K562 (cell line): ENCODE measurements around the gene RASL12. TPM values are rescaled to one million over a fixed set of nuclear protein-coding genes. Genes with fewer than 3 reads are reported as not detected.
"Not testable (repeated sequence)": the region's sequence is repeated elsewhere in the genome, so short reads cannot be mapped to it uniquely, and the experiment has no call there.

Experiments
- ATAC-seq: fragments of 200-7000 bp; cut with Tn5 transposase; 3 replicates; pipeline ENCODE4 v1.9.1; 2020; ENCODE audit warnings: moderate library complexity
- BruUV-seq: library from RNA; stranded (reverse); fragments of 400-500 nt; replicated peaks from 2 replicates; lab custom pipeline; 2021; lab: Mats Ljungman, UMichigan
- CTCF ChIA-PET: fragments of 300-600 bp; formaldehyde crosslinking; extraction: SDS; loops from one replicate; lab custom pipeline; 2021; ENCODE audit warnings: low intra/inter-chr PET ratio; lab: Yijun Ruan, JAX
- POLR2A ChIA-PET: fragments of 300-600, 350-650 bp; sonication (Branson Sonifier 250); formaldehyde crosslinking; extraction: SDS; loops from one replicate; lab custom pipeline; 2021; ENCODE audit warnings: antibody characterized with exemption, inconsistent platforms; lab: Yijun Ruan, JAX
- DNase-seq, 4 experiments: peaks; one replicate each; pipeline versions ENCODE4 v3.0.0 to v3.0.0-alpha.2; 2011 to 2018; ENCODE audit warnings: low spot score in 3 of 4, mixed read lengths in 3 of 4; ENCODE audit errors: extremely low read depth in 1 of 4
- FAIRE-seq: peaks from 2 replicates; lab custom pipeline; 2011; peaks lifted over from hg19 to GRCh38; lab: Jason Lieb, UNC
- H2AFZ ChIP-seq: 2 replicates; pipeline ENCODE4 v1.6.0; 2011; ENCODE audit warnings: low read depth, low read length, control low read depth, inconsistent platforms
- H3K27ac ChIP-seq: fragments of 200-600 bp; 3 replicates; pipeline ENCODE4 v1.8.0; 2011; ENCODE audit warnings: low read depth, mild to moderate bottlenecking, control low read depth, inconsistent platforms, low read length, moderate library complexity, mixed read lengths; ENCODE audit errors: extremely low read depth
- H3K27me3 ChIP-seq, 2 experiments: fragments of 300-600 bp in 1 of 2; 2 replicates in 1 of 2; 3 replicates in 1 of 2; pipeline versions ENCODE4 v1.6.0 to v1.8.0; 2011; ENCODE audit warnings: inconsistent platforms in 2 of 2, low read length in 2 of 2, mild to moderate bottlenecking in 1 of 2, mixed read lengths in 1 of 2, moderate library complexity in 1 of 2; ENCODE audit not compliant: control insufficient read depth in 2 of 2, insufficient read depth in 2 of 2
- H3K36me3 ChIP-seq: fragments of 300-600 bp; 3 replicates; pipeline ENCODE4 v1.8.0; 2011; ENCODE audit warnings: mild to moderate bottlenecking, low read length, inconsistent platforms; ENCODE audit not compliant: control insufficient read depth, insufficient read depth
- H3K4me1 ChIP-seq, 2 experiments: fragments of 200-600 bp in 1 of 2; replicated peaks in 1 of 2; 2 replicates in 1 of 2; 3 replicates in 1 of 2; pipeline versions ENCODE4 v1.5.1 to v1.8.0; 2011; ENCODE audit warnings: inconsistent platforms in 2 of 2, low read length in 2 of 2, mild to moderate bottlenecking in 1 of 2, mixed read lengths in 1 of 2, moderate library complexity in 1 of 2; ENCODE audit not compliant: control insufficient read depth in 2 of 2, insufficient read depth in 2 of 2
- H3K4me2 ChIP-seq: 2 replicates; pipeline ENCODE4 v1.6.1; 2011; ENCODE audit warnings: low read length, control low read depth, inconsistent platforms, mixed read lengths; ENCODE audit not compliant: insufficient read depth
- H3K4me3 ChIP-seq: fragments of 200-600 bp; sonication (generic), shearing (Covaris generic); 2 replicates; pipeline ENCODE4 v1.5.1; 2016; ENCODE audit warnings: control low read depth, inconsistent platforms
- H3K79me2 ChIP-seq: fragments of 200-600 bp; 3 replicates; pipeline ENCODE4 v1.8.0; 2011; ENCODE audit warnings: low read length, inconsistent platforms; ENCODE audit not compliant: control insufficient read depth, insufficient read depth
- H3K9ac ChIP-seq, 2 experiments: 2 replicates each; pipeline versions ENCODE4 v1.6.0 to v1.6.1; 2011; ENCODE audit warnings: low read depth in 2 of 2, low read length in 2 of 2, control low read depth in 1 of 2, inconsistent platforms in 1 of 2, mild to moderate bottlenecking in 1 of 2, mixed read lengths in 1 of 2; ENCODE audit not compliant: insufficient read depth in 1 of 2
- H3K9me1 ChIP-seq: one replicate; pipeline ENCODE4 v1.6.0; 2011; ENCODE audit warnings: inconsistent platforms, mild to moderate bottlenecking, low read length, moderate library complexity; ENCODE audit not compliant: control insufficient read depth, insufficient read depth
- H3K9me3 ChIP-seq: replicated peaks from 2 replicates; pipeline ENCODE4 v1.5.1; 2011; ENCODE audit warnings: low read depth, low read length, inconsistent platforms; ENCODE audit not compliant: control insufficient read depth, insufficient read depth
- H4K20me1 ChIP-seq: replicated peaks from 2 replicates; pipeline ENCODE4 v1.6.1; 2011; ENCODE audit warnings: low read length, inconsistent platforms, mixed read lengths; ENCODE audit not compliant: control insufficient read depth, insufficient read depth
- CREM ChIP-seq: IDR thresholded peaks from 2 replicates; pipeline ENCODE4 v1.6.1; 2014; ENCODE audit warnings: antibody characterized with exemption, low read depth
- EGR1 ChIP-seq: fragments of 450-650 bp; conservative IDR thresholded peaks from 2 replicates; pipeline ENCODE4 v1.6.1; 2017; ENCODE audit warnings: mild to moderate bottlenecking
- FOSL1 ChIP-seq: fragments of 200-800 bp; sonication (Bioruptor generic); conservative IDR thresholded peaks from 2 replicates; pipeline ENCODE4 v1.6.1; 2016; ENCODE audit warnings: missing genetic modification characterization, missing compliant biosample characterization
- RAD51 ChIP-seq: fragments of 450-650 bp; IDR thresholded peaks from 2 replicates; pipeline ENCODE4 v1.7.1; 2016; ENCODE audit warnings: low read depth, mild to moderate bottlenecking, borderline replicate concordance
- WGBS: fragments of 100-300 bp; shearing (Covaris generic); methylation state at CpG from one replicate; pipeline ENCODE4 v1.1.6; 2016; ENCODE audit warnings: low coverage, mixed read lengths; ENCODE audit not compliant: insufficient coverage; ENCODE audit errors: missing lambda C conversion rate; 5-methylcytosine and 5-hydroxymethylcytosine counted together
- in situ Hi-C: fragments of 300-500 bp; cut with MboI; formaldehyde crosslinking; loops from 4 replicates; pipeline ENCODE4 v1.15.0; 2018; ENCODE audit warnings: inconsistent platforms, mixed read lengths
- intact Hi-C: fragments of 100-400 bp; cut with micrococcal nuclease; formaldehyde crosslinking; loops from 2 replicates; pipeline ENCODE4 v1.14.2; 2022
- polyA plus RNA-seq, 8 experiments: library from polyadenylated mRNA; depleted of rRNA in 4 of 8; stranded (reverse) in 5 of 8; unstranded in 3 of 8; fragments of >200 nt; fragmentation: Nextera tagmentation in 2 of 8; fragmentation: Illumina TruSeq in 1 of 8; extraction: Ambion mirVana in 2 of 8; extraction: Trizol in 1 of 8; gene quantifications; 2 replicates each; pipeline versions ENCODE4 v1.2.1 to v1.2.3, GENCODE V29; 2011 to 2014; ENCODE audit warnings: inconsistent platforms in 1 of 8, missing spikeins in 1 of 8
- total RNA-seq, 7 experiments: library from RNA; depleted of rRNA in 6 of 7; stranded (reverse); fragments of >200 nt in 6 of 7; fragmentation: Illumina TruSeq in 2 of 7; extraction: Trizol in 2 of 7; gene quantifications; 2 replicates each; pipeline versions ENCODE4 v1.2.1 to v1.2.3, GENCODE V29; 2011 to 2021; ENCODE audit warnings: low replicate concordance in 1 of 7
- TF ChIP-seq, protein P1 (sequence below): fragments of 450-650 bp; formaldehyde crosslinking; IDR thresholded peaks from 2 replicates; pipeline ENCODE4 v1.4.0; 2020; ENCODE audit warnings: mild to moderate bottlenecking, mixed read lengths
- TF ChIP-seq, protein P2 (sequence below), 2 experiments: fragments of 450-650 bp in 1 of 2; sonication (generic) in 1 of 2; formaldehyde crosslinking in 1 of 2; IDR thresholded peaks in 1 of 2; conservative IDR thresholded peaks in 1 of 2; 2 replicates each; pipeline versions ENCODE4 v1.6.1 to v1.8.1; 2016 to 2023; ENCODE audit warnings: mild to moderate bottlenecking in 2 of 2, moderate library complexity in 2 of 2, inconsistent platforms in 1 of 2, missing genetic modification reagents in 1 of 2

RASL12 gene
- total and polyA plus RNA-seq, 9 of the 15 experiments (the other 6 are each of a cell fraction or from before 2014, with no cell fraction given): not detected

DNA sequence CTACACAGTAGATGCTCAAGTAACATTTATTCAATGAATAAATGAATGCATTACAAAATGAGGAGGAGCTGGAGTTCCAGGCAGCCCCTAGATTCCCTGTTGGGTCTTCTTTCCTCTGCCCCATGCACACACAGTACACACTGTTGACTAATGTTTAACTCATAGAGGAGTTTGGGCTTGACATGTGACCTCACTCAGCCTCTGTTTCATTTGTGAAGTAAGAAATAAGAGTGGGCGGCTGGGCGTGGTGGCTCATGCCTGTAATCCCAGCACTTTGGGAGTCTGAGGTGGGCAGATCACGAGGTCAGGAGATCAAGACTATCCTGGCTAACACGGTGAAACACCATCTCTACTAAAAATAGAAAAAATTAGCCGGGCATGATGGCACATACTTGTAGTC, 23.6 kb downstream of the RASL12 start:
- not testable (repeated sequence) for H4K20me1 ChIP-seq, ATAC-seq
- TF ChIP-seq CREM: peak; percentile 38
- TF ChIP-seq EGR1: peak; percentile 88
- TF ChIP-seq RAD51: 0 out of 2 replicates have a peak, but pooled peaks have one; percentile 16
- TF ChIP-seq FOSL1 (tag): 0 out of 2 replicates have a peak, but pooled peaks have one; percentile 21
- TF ChIP-seq, protein P1, sequence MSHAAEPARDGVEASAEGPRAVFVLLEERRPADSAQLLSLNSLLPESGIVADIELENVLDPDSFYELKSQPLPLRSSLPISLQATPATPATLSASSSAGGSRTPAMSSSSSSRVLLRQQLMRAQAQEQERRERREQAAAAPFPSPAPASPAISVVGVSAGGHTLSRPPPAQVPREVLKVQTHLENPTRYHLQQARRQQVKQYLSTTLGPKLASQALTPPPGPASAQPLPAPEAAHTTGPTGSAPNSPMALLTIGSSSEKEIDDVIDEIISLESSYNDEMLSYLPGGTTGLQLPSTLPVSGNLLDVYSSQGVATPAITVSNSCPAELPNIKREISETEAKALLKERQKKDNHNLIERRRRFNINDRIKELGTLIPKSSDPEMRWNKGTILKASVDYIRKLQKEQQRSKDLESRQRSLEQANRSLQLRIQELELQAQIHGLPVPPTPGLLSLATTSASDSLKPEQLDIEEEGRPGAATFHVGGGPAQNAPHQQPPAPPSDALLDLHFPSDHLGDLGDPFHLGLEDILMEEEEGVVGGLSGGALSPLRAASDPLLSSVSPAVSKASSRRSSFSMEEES (CRISPR knock-in tag): 0 out of 2 replicates have a peak, but pooled peaks have one; percentile 22
- TF ChIP-seq, protein P2, sequence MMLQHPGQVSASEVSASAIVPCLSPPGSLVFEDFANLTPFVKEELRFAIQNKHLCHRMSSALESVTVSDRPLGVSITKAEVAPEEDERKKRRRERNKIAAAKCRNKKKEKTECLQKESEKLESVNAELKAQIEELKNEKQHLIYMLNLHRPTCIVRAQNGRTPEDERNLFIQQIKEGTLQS (IDR thresholded peaks at IDR 0.05): 0 out of 2 replicates have a peak, but pooled peaks have one; percentile 9
- TF ChIP-seq, protein P2 (CRISPR knock-in tag; conservative IDR thresholded peaks at IDR 0.05): not testable (repeated sequence)
- TF ChIP-seq, all 486 proteins: peak for 6; not testable (repeated sequence) for 480
- H3K4me1 ChIP-seq, H2AFZ ChIP-seq, H3K4me2 ChIP-seq, H3K9me1 ChIP-seq, H3K36me3 ChIP-seq, H3K79me2 ChIP-seq, H3K9me3 ChIP-seq, H3K27me3 ChIP-seq, H3K9ac ChIP-seq, intact Hi-C loops, H3K27ac ChIP-seq, CTCF ChIA-PET, in situ Hi-C loops, BruUV-seq, H3K4me3 ChIP-seq: not testable (repeated sequence)
- 9% methylated on average over 4 of the region's 5 CpGs for WGBS
- DNase-seq: peak in 1 of 4 experiments; percentile 41
- POLR2A ChIA-PET: interaction anchor here (1.6 kb wide), 1 partner anchor 11 kb away, joined by 3 read pairs; no protein-coding TSS in a partner anchor
- FAIRE-seq: peak; percentile 32
